Hepatocyte (in vitro differentiated cells): ENCODE results near the gene SCNM1. TPM values are rescaled to one million over a fixed set of nuclear protein-coding genes. Genes with fewer than 3 reads are reported as not detected.
"Not testable (repeated sequence)": the region's sequence is repeated elsewhere in the genome, so short reads cannot be mapped to it uniquely, and the experiment has no call there.

Experiments used
- DNase-seq: peaks from one replicate; pipeline ENCODE4 v3.0.0-alpha.2; 2016; ENCODE audit warnings: low spot score
- H2AFZ ChIP-seq: fragments of 200-600 bp; sonication (generic); 2 replicates; pipeline ENCODE4 v1.6.0; 2016; ENCODE audit warnings: antibody characterized with exemption, mild to moderate bottlenecking
- H3K27ac ChIP-seq: fragments of 200-600 bp; sonication (generic); 2 replicates; pipeline ENCODE4 v1.5.1; 2016; ENCODE audit warnings: mild to moderate bottlenecking
- H3K27me3 ChIP-seq: fragments of 200-600 bp; sonication (generic); 2 replicates; pipeline ENCODE4 v1.6.1; 2016
- H3K36me3 ChIP-seq: fragments of 200-600 bp; sonication (generic); replicated peaks from 2 replicates; pipeline ENCODE4 v1.5.1; 2016; ENCODE audit warnings: low read depth; ENCODE audit not compliant: insufficient read depth
- H3K4me1 ChIP-seq: fragments of 200-600 bp; sonication (generic); 2 replicates; pipeline ENCODE4 v1.5.1; 2016; ENCODE audit warnings: mild to moderate bottlenecking, moderate library complexity; ENCODE audit not compliant: insufficient read depth
- H3K4me2 ChIP-seq: fragments of 200-600 bp; sonication (generic); 2 replicates; pipeline ENCODE4 v1.6.0; 2016
- H3K4me3 ChIP-seq: fragments of 200-600 bp; sonication (generic); 2 replicates; pipeline ENCODE4 v1.5.1; 2016; ENCODE audit warnings: mild to moderate bottlenecking
- H3K79me2 ChIP-seq: fragments of 200-600 bp; sonication (generic); 2 replicates; pipeline ENCODE4 v1.6.0; 2017; ENCODE audit warnings: mild to moderate bottlenecking
- H3K9me2 ChIP-seq: fragments of 200-600 bp; sonication (generic); replicated peaks from 2 replicates; pipeline ENCODE4 v1.6.0; 2017; ENCODE audit warnings: mild to moderate bottlenecking; ENCODE audit not compliant: insufficient read depth
- H3K9me3 ChIP-seq: fragments of 200-600 bp; sonication (generic); 2 replicates; pipeline ENCODE4 v1.5.1; 2016; ENCODE audit warnings: low read depth, mild to moderate bottlenecking
- H4K20me1 ChIP-seq: fragments of 200-600 bp; sonication (generic); 2 replicates; pipeline ENCODE4 v1.6.0; 2016; ENCODE audit warnings: mild to moderate bottlenecking; ENCODE audit not compliant: insufficient read depth, poor library complexity, severe bottlenecking
- EZH2 ChIP-seq: fragments of 200-600 bp; sonication (generic); IDR thresholded peaks from 2 replicates; pipeline ENCODE4 v1.6.1; 2016; ENCODE audit warnings: antibody characterized with exemption, mild to moderate bottlenecking, borderline replicate concordance
- EZH2phosphoT487 ChIP-seq: fragments of 200-600 bp; sonication (generic); IDR thresholded peaks from one replicate; pipeline ENCODE4 v1.6.1; 2018; ENCODE audit warnings: antibody characterized with exemption, mild to moderate bottlenecking, low read depth, moderate library complexity; ENCODE audit not compliant: unreplicated experiment, severe bottlenecking
- WGBS: methylation state at CpG from one replicate; pipeline ENCODE4 v1.1.6; 2016; ENCODE audit warnings: low lambda C conversion rate; ENCODE audit errors: missing lambda C conversion rate; 5-methylcytosine and 5-hydroxymethylcytosine counted together
- polyA plus RNA-seq: library from polyadenylated mRNA; unstranded; fragments of >200 nt; fragmentation: Nextera tagmentation; extraction: Ambion mirVana; gene quantifications from 2 replicates; pipeline ENCODE4 v1.2.1, GENCODE V29; 2016
- total RNA-seq: library from RNA; depleted of rRNA; stranded (reverse); fragments of >200 nt; gene quantifications from 2 replicates; pipeline ENCODE4 v1.2.3, GENCODE V29; 2014
- TF ChIP-seq, protein P1 (sequence below): fragments of 200-600 bp; sonication (generic); IDR thresholded peaks from 2 replicates; pipeline ENCODE4 v1.5.1; 2016; ENCODE audit warnings: antibody characterized with exemption, mild to moderate bottlenecking; ENCODE audit not compliant: poor library complexity

SCNM1 gene
- total and polyA plus RNA-seq, 2 experiments from 2014 or later, result 21.5 to 55.4 TPM

DNA sequence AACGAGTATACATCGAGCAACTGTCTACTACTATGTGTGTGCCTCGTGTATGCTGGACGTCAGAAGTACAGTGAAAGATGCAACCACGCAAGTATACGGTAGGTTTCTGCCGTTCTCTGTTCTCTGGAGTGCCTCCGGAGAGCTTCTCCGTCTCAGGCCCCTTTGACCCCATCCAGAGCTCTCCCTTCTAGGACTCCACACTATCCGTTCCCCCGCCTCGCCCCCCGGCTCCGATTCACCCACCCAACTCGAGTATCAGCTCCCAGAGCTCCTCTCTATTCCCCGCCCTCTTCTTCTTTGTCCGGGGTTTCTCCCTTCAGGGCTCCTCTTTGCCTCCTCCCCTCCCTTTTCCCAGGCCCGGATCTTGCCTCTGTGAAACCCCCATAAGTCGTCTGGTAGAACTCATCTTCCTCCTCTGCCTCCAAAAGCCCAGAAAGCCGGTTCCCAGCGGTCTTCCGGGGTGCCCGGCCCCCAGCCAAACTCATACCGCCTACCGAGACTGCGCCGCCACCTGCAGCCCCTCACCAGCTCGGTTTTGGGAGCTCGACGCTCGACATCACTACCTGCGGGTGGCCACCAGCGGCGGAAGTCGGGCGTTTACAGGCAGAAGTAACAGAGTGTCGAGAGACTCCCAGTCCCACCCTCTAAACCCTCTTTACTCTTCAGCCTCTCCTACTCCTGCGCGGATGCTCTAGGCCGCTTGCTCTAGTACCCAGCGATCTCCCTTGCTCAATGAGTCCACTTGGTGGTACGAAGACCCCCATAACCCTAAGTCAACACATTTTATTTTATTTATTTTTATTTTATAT lies 23.9 kb downstream of the SCNM1 start, which contains the start of gene VPS72:
Gene VPS72 (minus strand): TSS at position 561 of the 809 bp plus-strand sequence. CDS start 76 bp downstream, at position 485.
- Histone ChIP-seq H3K9me2 (no peaks in the 10 kb centered on the region), H3K9me3 (no peaks in the 10 kb centered on the region), H3K27me3 (no peaks in the 10 kb centered on the region), H3K79me2 (peaks cover 33% of the 10 kb centered on the region), H2AFZ (peak within 1 kb of the TSS; percentile 78), H4K20me1 (peaks cover 3% of the 10 kb centered on the region), H3K36me3 (no peaks in the 10 kb centered on the region), H3K27ac (peak within 1 kb of the TSS; percentile 97), H3K4me3 (peak within 1 kb of the TSS; percentile 91), H3K4me2 (peak within 1 kb of the TSS; percentile 83), H3K4me1 (peaks cover 11% of the 10 kb centered on the region)
- TF ChIP-seq, protein P1, sequence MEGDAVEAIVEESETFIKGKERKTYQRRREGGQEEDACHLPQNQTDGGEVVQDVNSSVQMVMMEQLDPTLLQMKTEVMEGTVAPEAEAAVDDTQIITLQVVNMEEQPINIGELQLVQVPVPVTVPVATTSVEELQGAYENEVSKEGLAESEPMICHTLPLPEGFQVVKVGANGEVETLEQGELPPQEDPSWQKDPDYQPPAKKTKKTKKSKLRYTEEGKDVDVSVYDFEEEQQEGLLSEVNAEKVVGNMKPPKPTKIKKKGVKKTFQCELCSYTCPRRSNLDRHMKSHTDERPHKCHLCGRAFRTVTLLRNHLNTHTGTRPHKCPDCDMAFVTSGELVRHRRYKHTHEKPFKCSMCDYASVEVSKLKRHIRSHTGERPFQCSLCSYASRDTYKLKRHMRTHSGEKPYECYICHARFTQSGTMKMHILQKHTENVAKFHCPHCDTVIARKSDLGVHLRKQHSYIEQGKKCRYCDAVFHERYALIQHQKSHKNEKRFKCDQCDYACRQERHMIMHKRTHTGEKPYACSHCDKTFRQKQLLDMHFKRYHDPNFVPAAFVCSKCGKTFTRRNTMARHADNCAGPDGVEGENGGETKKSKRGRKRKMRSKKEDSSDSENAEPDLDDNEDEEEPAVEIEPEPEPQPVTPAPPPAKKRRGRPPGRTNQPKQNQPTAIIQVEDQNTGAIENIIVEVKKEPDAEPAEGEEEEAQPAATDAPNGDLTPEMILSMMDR, result no peak
- TF ChIP-seq EZH2 (no peak), EZH2phosphoT487 (no peak)
- under 1% methylated on average over 42 of the region's 42 CpGs for WGBS
- peak; percentile 93 for DNase-seq

GRCh38 chr1:151192047-151192446 lies 26.1 kb downstream of the SCNM1 start:
- Histone ChIP-seq H3K27me3 (no peaks in the 10 kb centered on the region), H3K79me2 (peaks cover 24% of the 10 kb centered on the region), H3K27ac (no peak overlapping the region), H4K20me1 (no peaks in the 10 kb centered on the region), H3K9me3 (no peaks in the 10 kb centered on the region), H2AFZ (no peak overlapping the region), H3K9me2 (no peaks in the 10 kb centered on the region), H3K4me3 (no peak overlapping the region), H3K4me1 (peaks cover 11% of the 10 kb centered on the region), H3K36me3 (no peaks in the 10 kb centered on the region), H3K4me2 (no peak overlapping the region)
- TF ChIP-seq, protein P1, result no peak
- no peak for TF ChIP-seq EZH2phosphoT487
- TF ChIP-seq EZH2, result no peak
- DNase-seq, result no peak
- WGBS, result 74% methylated on average over 7 of the region's 7 CpGs

DNA sequence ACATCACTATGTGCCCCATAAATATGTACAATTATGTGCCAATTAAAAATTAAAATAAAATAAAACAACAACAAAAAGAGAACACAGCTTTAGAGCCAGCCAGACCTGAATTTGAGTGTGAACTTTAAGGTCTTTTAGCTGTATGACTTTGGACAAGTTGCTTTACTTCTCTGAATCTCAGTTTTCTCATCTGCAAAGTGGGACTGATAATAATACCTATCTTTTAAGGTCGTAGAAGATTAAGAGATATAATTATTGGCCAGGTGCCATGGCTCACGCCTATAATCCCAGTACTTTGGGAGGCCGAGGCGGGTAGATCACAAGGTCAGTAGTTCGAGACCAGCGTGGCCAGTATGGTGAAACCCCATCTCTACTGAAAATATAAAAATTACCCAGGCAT lies 27.4 kb downstream of the SCNM1 start:
- Histone ChIP-seq H3K9me2 (no peaks in the 10 kb centered on the region), H3K36me3 (no peaks in the 10 kb centered on the region), H3K27me3 (no peaks in the 10 kb centered on the region), H3K4me1 (peaks cover 10% of the 10 kb centered on the region), H3K79me2 (peaks cover 12% of the 10 kb centered on the region), H3K9me3 (no peaks in the 10 kb centered on the region), H4K20me1 (no peaks in the 10 kb centered on the region), H3K4me2 (no peak overlapping the region), H3K27ac (no peak overlapping the region), H3K4me3 (no peak overlapping the region), H2AFZ (no peak overlapping the region)
- no peak for DNase-seq
- 85% methylated on average over 6 of the region's 6 CpGs for WGBS
- TF ChIP-seq EZH2, result no peak
- TF ChIP-seq EZH2phosphoT487, result no peak

- no peaks in the 10 kb centered on the region for H3K27me3 ChIP-seq
- H3K4me2 ChIP-seq, result no peak overlapping the region
- no peaks in the 10 kb centered on the region for H3K36me3 ChIP-seq
- DNase-seq, result no peak
- peaks cover 6% of the 10 kb centered on the region for H3K79me2 ChIP-seq
- no peaks in the 10 kb centered on the region for H3K9me3 ChIP-seq
- H3K27ac ChIP-seq, result no peak overlapping the region
- WGBS, result 89% methylated on average over 1 of the region's 1 CpG
- H3K4me3 ChIP-seq, result no peak overlapping the region
- TF ChIP-seq EZH2, result no peak
- TF ChIP-seq, protein P1, result no peak
- no peak for TF ChIP-seq EZH2phosphoT487
- no peaks in the 10 kb centered on the region for H3K9me2 ChIP-seq
- no peaks in the 10 kb centered on the region for H4K20me1 ChIP-seq
- H2AFZ ChIP-seq, result no peak overlapping the region
- peaks cover 5% of the 10 kb centered on the region for H3K4me1 ChIP-seq
Measured at GRCh38 chr1:151193856-151194255, 27.9 kb downstream of the SCNM1 start.

GRCh38 chr1:151194894-151195594 lies 29.1 kb downstream of the SCNM1 start:
- not testable (repeated sequence) for H3K9me2 ChIP-seq, H2AFZ ChIP-seq, H3K4me1 ChIP-seq, H3K36me3 ChIP-seq, H4K20me1 ChIP-seq, H3K27me3 ChIP-seq, H3K9me3 ChIP-seq, H3K4me3 ChIP-seq
- WGBS, result 85% methylated on average over 17 of the region's 17 CpGs
- Histone ChIP-seq H3K4me2 (peak overlapping the region; percentile 10), H3K27ac (peak overlapping the region; percentile 39), H3K79me2 (peaks cover 12% of the 10 kb centered on the region)
- peak; percentile 70 for DNase-seq
